Karpas-422 (cell line): ENCODE measurements around the gene CNOT10. TPM values are rescaled to one million over a fixed set of nuclear protein-coding genes. Genes with fewer than 3 reads are reported as not detected.
"Not testable (repeated sequence)": the region's sequence is repeated elsewhere in the genome, so short reads cannot be mapped to it uniquely, and the experiment has no call there.

Experiments
- DNase-seq: peaks from one replicate; pipeline ENCODE4 v3.0.0-alpha.2; 2015
- H2AFZ ChIP-seq: fragments of 200-600 bp; sonication (generic); 2 replicates; pipeline ENCODE4 v1.6.1; 2014; ENCODE audit warnings: antibody characterized with exemption, low read length, mixed read lengths
- H3K27ac ChIP-seq: fragments of 200-600 bp; sonication (generic); 2 replicates; pipeline ENCODE4 v1.5.1; 2014; ENCODE audit warnings: mild to moderate bottlenecking, low read length, moderate library complexity
- H3K27me3 ChIP-seq: fragments of 200-600 bp; sonication (generic); 2 replicates; pipeline ENCODE4 v1.6.1; 2014; ENCODE audit warnings: low read length, mixed read lengths
- H3K36me3 ChIP-seq: fragments of 200-600 bp; sonication (generic); 2 replicates; pipeline ENCODE4 v1.6.1; 2014; ENCODE audit warnings: low read length, mixed read lengths; ENCODE audit not compliant: insufficient read depth
- H3K4me1 ChIP-seq: fragments of 200-600 bp; sonication (generic); 2 replicates; pipeline ENCODE4 v1.6.1; 2014; ENCODE audit warnings: mild to moderate bottlenecking, low read length, mixed read lengths
- H3K4me2 ChIP-seq: fragments of 200-600 bp; sonication (generic); 2 replicates; pipeline ENCODE4 v1.6.1; 2014; ENCODE audit warnings: low read length, low read depth, mild to moderate bottlenecking; ENCODE audit not compliant: poor library complexity, severe bottlenecking
- H3K4me3 ChIP-seq: fragments of 200-600 bp; sonication (generic); 2 replicates; pipeline ENCODE4 v1.5.1; 2014; ENCODE audit warnings: mild to moderate bottlenecking, antibody characterized with exemption, low read length, mixed read lengths
- H3K79me2 ChIP-seq: fragments of 200-600 bp; sonication (generic); 2 replicates; pipeline ENCODE4 v1.6.1; 2014; ENCODE audit warnings: mild to moderate bottlenecking, low read length, mixed read lengths
- H3K9ac ChIP-seq: fragments of 200-600 bp; sonication (generic); 2 replicates; pipeline ENCODE4 v1.6.0; 2014; ENCODE audit warnings: low read length
- H3K9me2 ChIP-seq: fragments of 200-600 bp; sonication (generic), shearing (Covaris generic); replicated peaks from 2 replicates; pipeline ENCODE4 v1.6.0; 2014; ENCODE audit warnings: mild to moderate bottlenecking, low read length, moderate library complexity; ENCODE audit not compliant: insufficient read depth
- H3K9me3 ChIP-seq: fragments of 300-700, 200-600 bp; sonication (generic); 2 replicates; pipeline ENCODE4 v1.6.1; 2014; ENCODE audit warnings: low read length, mixed read lengths
- H4K20me1 ChIP-seq: fragments of 200-600 bp; sonication (generic); 2 replicates; pipeline ENCODE4 v1.6.1; 2014; ENCODE audit warnings: mild to moderate bottlenecking, antibody characterized with exemption, low read length, low read depth; ENCODE audit not compliant: insufficient read depth
- total RNA-seq: library from RNA; depleted of rRNA; stranded (reverse); fragments of >200 nt; shearing (Covaris generic); gene quantifications from 2 replicates; pipeline ENCODE4 v1.2.3, GENCODE V29; 2014; ENCODE audit warnings: low replicate concordance; rRNA removed

The CNOT10 gene
- 43.1 and 62.7 TPM in 2 replicates for total RNA-seq

DNA sequence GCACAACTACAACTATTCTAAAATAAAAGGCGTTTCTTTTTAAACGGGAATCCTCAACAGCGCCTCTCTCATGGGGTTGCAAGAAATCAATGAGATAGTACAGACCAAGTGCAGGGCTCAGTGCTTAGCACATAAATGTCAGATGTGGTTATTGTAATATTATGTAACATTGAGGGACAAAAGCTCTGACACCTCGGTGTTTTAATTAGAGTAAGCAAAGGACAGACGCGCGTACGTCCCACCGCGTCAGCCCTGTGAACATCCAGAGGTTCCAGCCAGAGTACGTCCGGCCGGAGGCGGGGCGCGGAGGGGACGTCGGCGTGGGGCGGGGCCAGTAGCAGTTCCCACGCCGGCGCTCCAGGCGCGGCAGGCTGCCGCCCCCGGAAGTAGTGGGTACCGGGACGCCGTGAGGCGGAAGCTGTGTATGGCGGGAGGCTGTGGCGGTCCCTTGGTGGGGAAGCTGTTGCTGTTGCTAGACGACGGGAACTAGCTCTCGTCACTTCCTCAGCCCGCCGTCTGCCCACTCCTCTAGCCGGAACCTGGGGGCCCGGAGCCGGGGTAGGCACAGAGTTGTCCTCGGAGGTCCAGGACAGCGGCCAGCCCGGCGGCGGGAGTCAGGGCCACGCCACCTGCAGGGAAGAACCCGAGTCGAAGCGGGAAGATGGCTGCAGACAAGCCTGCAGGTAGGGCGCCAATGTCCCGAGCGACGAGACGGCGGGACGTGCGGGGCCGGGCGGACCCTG, at the start of gene CNOT10:
Gene CNOT10, plus strand, starts transcription at position 389 of the 743 bp plus-strand sequence. Its CDS starts 273 bp downstream, at position 662.
- peak within 1 kb of the TSS; percentile 77 for H3K27ac ChIP-seq
- no peaks in the 10 kb centered on the region for H3K27me3 ChIP-seq
- H4K20me1 ChIP-seq: no peaks in the 10 kb centered on the region

GRCh38 chr3:32640939-32641338, 44.0 kb upstream of the CNOT10 start:
- Histone ChIP-seq H3K9me3 (no peaks in the 10 kb centered on the region), H3K9ac (no peak overlapping the region), H3K79me2 (no peaks in the 10 kb centered on the region), H2AFZ (no peak overlapping the region), H3K27me3 (no peaks in the 10 kb centered on the region), H3K4me2 (no peak overlapping the region), H3K36me3 (no peaks in the 10 kb centered on the region), H3K4me3 (no peak overlapping the region), H3K9me2 (no peaks in the 10 kb centered on the region), H3K27ac (no peak overlapping the region), H3K4me1 (no peaks in the 10 kb centered on the region), H4K20me1 (no peaks in the 10 kb centered on the region)
- no peak for DNase-seq

More for the DNA sequence above, at the start of gene CNOT10:
- peak; percentile 98 for DNase-seq
- Histone ChIP-seq H3K9ac (peak within 1 kb of the TSS; percentile 82), H3K36me3 (peaks cover 7% of the 10 kb centered on the region), H3K79me2 (peaks cover 46% of the 10 kb centered on the region), H3K9me3 (no peaks in the 10 kb centered on the region), H3K9me2 (no peaks in the 10 kb centered on the region), H3K4me2 (peak within 1 kb of the TSS; percentile 87), H3K4me1 (peaks cover 27% of the 10 kb centered on the region), H3K4me3 (peak within 1 kb of the TSS; percentile 87), H2AFZ (peak within 1 kb of the TSS; percentile 92)

- Histone ChIP-seq H3K4me3 (no peak overlapping the region), H3K9me2 (no peaks in the 10 kb centered on the region), H3K9ac (no peak overlapping the region), H3K36me3 (no peaks in the 10 kb centered on the region), H3K4me2 (no peak overlapping the region), H3K27ac (no peak overlapping the region), H3K9me3 (no peaks in the 10 kb centered on the region), H3K79me2 (no peaks in the 10 kb centered on the region), H2AFZ (no peak overlapping the region), H3K27me3 (no peaks in the 10 kb centered on the region), H4K20me1 (no peaks in the 10 kb centered on the region), H3K4me1 (no peaks in the 10 kb centered on the region)
- no peak for DNase-seq
These were observed 43.6 kb upstream of the CNOT10 start for GRCh38 chr3:32641356-32641755.

GRCh38 chr3:32643354-32643753, 41.6 kb upstream of the CNOT10 start:
- H3K9me2 ChIP-seq: no peaks in the 10 kb centered on the region
- H3K27me3 ChIP-seq: no peaks in the 10 kb centered on the region
- no peaks in the 10 kb centered on the region for H4K20me1 ChIP-seq
- H2AFZ ChIP-seq: no peak overlapping the region
- H3K9ac ChIP-seq: no peak overlapping the region
- H3K36me3 ChIP-seq: no peaks in the 10 kb centered on the region
- no peaks in the 10 kb centered on the region for H3K9me3 ChIP-seq
- no peak overlapping the region for H3K4me2 ChIP-seq
- H3K4me3 ChIP-seq: no peak overlapping the region
- no peak for DNase-seq
- no peaks in the 10 kb centered on the region for H3K79me2 ChIP-seq
- H3K4me1 ChIP-seq: no peaks in the 10 kb centered on the region
- no peak overlapping the region for H3K27ac ChIP-seq

- no peaks in the 10 kb centered on the region for H3K4me1 ChIP-seq
These were observed 41.2 kb upstream of the CNOT10 start for GRCh38 chr3:32643816-32644215.

GRCh38 chr3:32644380-32644779, 40.6 kb upstream of the CNOT10 start:
- no peaks in the 10 kb centered on the region for H4K20me1 ChIP-seq

More at GRCh38 chr3:32643816-32644215, 41.2 kb upstream of the CNOT10 start:
- Histone ChIP-seq H3K9me2 (no peaks in the 10 kb centered on the region), H3K36me3 (no peaks in the 10 kb centered on the region), H3K27me3 (no peaks in the 10 kb centered on the region), H3K9ac (no peak overlapping the region), H3K4me3 (no peak overlapping the region), H4K20me1 (no peaks in the 10 kb centered on the region), H3K4me2 (no peak overlapping the region), H3K9me3 (no peaks in the 10 kb centered on the region), H2AFZ (no peak overlapping the region), H3K27ac (no peak overlapping the region), H3K79me2 (no peaks in the 10 kb centered on the region)
- no peak for DNase-seq

GRCh38 chr3:32646761-32647160, 38.2 kb upstream of the CNOT10 start:
- Histone ChIP-seq H3K4me1 (no peaks in the 10 kb centered on the region), H3K27ac (no peak overlapping the region), H3K9me2 (no peaks in the 10 kb centered on the region), H3K27me3 (no peaks in the 10 kb centered on the region), H3K4me3 (no peak overlapping the region), H3K9ac (no peak overlapping the region), H2AFZ (no peak overlapping the region), H3K9me3 (no peaks in the 10 kb centered on the region), H3K79me2 (no peaks in the 10 kb centered on the region), H3K4me2 (no peak overlapping the region), H3K36me3 (no peaks in the 10 kb centered on the region), H4K20me1 (no peaks in the 10 kb centered on the region)
- no peak for DNase-seq

More at GRCh38 chr3:32644380-32644779, 40.6 kb upstream of the CNOT10 start:
- H3K4me2 ChIP-seq: no peak overlapping the region
- H3K4me3 ChIP-seq: no peak overlapping the region
- no peak overlapping the region for H3K27ac ChIP-seq
- no peaks in the 10 kb centered on the region for H3K79me2 ChIP-seq
- no peaks in the 10 kb centered on the region for H3K27me3 ChIP-seq
- H3K9me2 ChIP-seq: no peaks in the 10 kb centered on the region
- H2AFZ ChIP-seq: no peak overlapping the region
- H3K36me3 ChIP-seq: no peaks in the 10 kb centered on the region
- H3K9ac ChIP-seq: no peak overlapping the region
- H3K9me3 ChIP-seq: no peaks in the 10 kb centered on the region
- H3K4me1 ChIP-seq: no peaks in the 10 kb centered on the region
- DNase-seq: no peak

DNA sequence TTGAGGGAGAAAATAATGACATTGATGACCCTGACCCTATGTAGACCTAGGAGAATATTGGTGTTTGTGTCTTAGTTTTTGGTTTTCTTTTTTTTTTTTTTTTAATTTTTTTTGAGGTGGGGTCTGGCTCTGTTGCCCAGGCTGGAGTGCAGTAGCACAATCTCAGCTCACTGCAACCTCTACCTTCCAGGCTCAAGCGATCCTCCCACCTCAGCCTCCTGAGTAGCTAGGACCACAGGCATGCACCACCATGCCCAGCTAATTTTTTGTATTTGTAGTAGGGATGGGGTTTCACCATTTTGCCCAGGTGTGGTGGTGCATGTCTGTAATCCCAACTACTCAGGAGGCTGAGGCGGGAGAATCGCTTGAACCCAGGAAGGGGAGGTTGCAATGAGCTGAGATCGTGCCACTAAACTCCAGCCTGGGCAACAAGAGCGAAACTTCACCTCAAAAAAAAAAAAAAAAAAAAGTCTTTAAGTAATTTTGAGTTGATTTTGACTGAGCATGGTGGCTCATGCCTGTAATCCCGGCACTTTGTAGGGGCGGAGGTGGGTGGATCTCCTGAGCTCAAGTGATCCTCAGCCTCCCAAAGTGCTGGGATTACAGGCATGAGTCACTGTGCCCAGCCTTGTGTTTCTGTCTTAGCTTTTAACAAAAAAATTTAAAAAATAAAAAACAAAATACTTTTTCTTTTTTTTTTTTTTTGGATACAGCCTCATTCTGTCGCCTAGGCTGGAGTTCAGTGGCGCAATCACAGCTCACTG, 32.5 kb upstream of the CNOT10 start:
- not testable (repeated sequence) for H3K4me3 ChIP-seq, H2AFZ ChIP-seq, H3K4me2 ChIP-seq, H4K20me1 ChIP-seq, H3K27ac ChIP-seq, DNase-seq, H3K9ac ChIP-seq, H3K4me1 ChIP-seq, H3K9me2 ChIP-seq, H3K79me2 ChIP-seq, H3K27me3 ChIP-seq, H3K36me3 ChIP-seq, H3K9me3 ChIP-seq
